ENCODE measurements around the gene SAG. TPM values are rescaled to one million over a fixed set of nuclear protein-coding genes. Genes with fewer than 3 reads are reported as not detected.

SAG gene
- total and polyA plus RNA-seq, 5 donors: not detected

DNA sequence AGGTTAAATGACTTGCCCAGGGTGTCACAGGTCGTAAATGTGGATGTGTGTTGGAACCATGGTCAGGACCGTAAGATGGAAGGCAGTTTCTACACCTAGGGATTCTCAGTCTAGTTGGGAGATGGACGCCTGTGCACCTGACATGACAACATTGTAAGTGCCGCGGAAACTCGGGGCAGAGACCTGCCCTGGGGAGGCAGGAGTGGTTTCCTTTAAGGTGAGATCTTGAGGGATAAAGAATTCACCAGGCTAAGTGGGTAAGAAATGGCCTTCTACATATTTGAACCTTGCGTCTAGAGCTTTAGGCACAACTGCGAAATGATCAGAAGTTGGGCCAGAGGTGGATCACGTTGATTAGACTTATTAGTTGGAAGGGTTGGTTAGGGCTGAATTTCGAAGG lies 48.3 kb downstream of the SAG start:
- DNase-seq (no peak), ATAC-seq (no peak)
- H3K9me3 ChIP-seq (ENCODE audit: control insufficient read depth, low read length): no peaks in the 10 kb centered on the region
- H3K27me3 ChIP-seq (ENCODE audit: control insufficient read depth, insufficient read depth): no peaks in the 10 kb centered on the region
- H3K4me1 ChIP-seq (ENCODE audit: control insufficient read depth, insufficient read depth, low read length): peaks cover 7% of the 10 kb centered on the region
- 97% methylated on average over 10 of the region's 10 CpGs for WGBS
- intact Hi-C loops (cut with DNase I): loop anchor here in 2 of 4 donors (5.0 to 10.0 kb wide), 2 partner anchors 86 to 89 kb away; no protein-coding TSS in a partner anchor
- H3K27ac ChIP-seq (ENCODE audit: low read length): no peak overlapping the region
- no peak overlapping the region for H3K4me3 ChIP-seq (ENCODE audit: low read length)

DNA sequence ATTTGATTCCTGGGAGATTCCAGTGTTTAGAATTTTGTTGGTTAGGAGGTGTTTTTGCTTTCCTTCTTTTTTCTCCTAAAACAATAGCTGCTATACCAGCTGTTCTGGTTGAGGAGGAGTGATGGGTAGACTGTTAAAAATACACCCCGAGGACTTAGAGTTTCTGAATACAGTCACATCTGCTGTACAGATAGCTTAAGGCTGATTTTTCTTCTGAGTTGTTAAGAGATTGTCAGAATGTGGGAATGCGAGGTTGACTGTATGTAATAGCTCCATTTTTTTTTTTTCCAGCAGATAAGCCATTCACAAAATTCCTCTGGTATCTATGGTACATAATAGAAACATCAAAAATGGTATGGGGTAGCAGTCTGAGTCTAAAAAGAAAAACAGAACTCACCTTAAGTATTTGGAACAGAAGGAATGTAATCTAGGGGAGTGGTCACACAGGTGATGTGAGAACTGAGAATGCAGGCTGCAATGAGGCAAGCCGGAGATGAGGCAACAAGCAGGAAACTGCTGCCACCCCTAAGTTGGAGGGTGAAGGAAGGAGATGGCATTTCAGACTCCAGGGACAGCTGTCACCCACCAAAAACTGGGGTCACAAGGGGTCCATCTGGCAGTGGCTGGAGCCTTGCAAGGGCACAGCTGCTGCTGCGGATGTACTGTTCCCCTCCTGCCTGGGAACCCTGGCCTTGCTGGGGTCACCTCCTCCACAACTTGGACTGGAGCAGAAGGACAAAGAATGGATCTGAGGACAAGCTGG lies 49.1 kb downstream of the SAG start:
- Histone ChIP-seq H3K27me3 (ENCODE audit: control insufficient read depth, insufficient read depth) (no peaks in the 10 kb centered on the region), H3K4me1 (ENCODE audit: control insufficient read depth, insufficient read depth, low read length) (peaks cover 7% of the 10 kb centered on the region), H3K4me3 (ENCODE audit: low read length) (no peak overlapping the region), H3K27ac (ENCODE audit: low read length) (no peak overlapping the region), H3K9me3 (ENCODE audit: control insufficient read depth, low read length) (no peaks in the 10 kb centered on the region)
- intact Hi-C loops (cut with DNase I): loop anchor here in 2 of 4 donors (5.0 to 10.0 kb wide), 2 partner anchors 86 to 88 kb away; no protein-coding TSS in a partner anchor
- no peak for ATAC-seq
- 62% methylated on average over 4 of the region's 4 CpGs for WGBS
- peak in 1 of 3 donors; percentile 36 for DNase-seq

DNA sequence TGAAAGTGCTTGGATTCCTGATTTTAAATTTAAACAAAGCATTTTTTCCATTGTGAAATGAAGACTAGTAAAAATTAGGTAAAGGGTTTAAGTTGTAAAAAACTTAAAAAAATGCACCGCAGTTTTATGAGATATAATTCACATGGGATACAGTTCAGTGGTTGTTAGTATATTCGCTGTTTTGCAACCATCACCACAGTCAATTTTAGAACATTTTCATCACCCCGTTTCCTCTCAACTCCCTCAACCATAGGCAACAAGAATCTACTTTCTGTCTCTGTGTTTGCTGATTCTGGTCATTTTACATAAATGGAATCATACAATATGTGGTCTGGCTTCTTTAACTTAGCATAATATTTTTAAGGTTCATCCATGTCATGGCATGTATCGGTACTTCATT lies 50.7 kb downstream of the SAG start:
- Histone ChIP-seq H3K4me3 (ENCODE audit: low read length) (no peak overlapping the region), H3K27me3 (ENCODE audit: control insufficient read depth, insufficient read depth) (no peaks in the 10 kb centered on the region), H3K4me1 (ENCODE audit: control insufficient read depth, insufficient read depth, low read length) (peaks cover 7% of the 10 kb centered on the region), H3K9me3 (ENCODE audit: control insufficient read depth, low read length) (no peaks in the 10 kb centered on the region), H3K27ac (ENCODE audit: low read length) (no peak overlapping the region)
- DNase-seq (no peak), ATAC-seq (no peak)
- intact Hi-C loops (cut with DNase I): loop anchor here in 2 of 4 donors (5.0 to 10.0 kb wide), 2 partner anchors 84 to 86 kb away; no protein-coding TSS in a partner anchor
- 71% methylated on average over 4 of the region's 4 CpGs for WGBS

- Histone ChIP-seq H3K27me3 (ENCODE audit: control insufficient read depth, insufficient read depth) (no peaks in the 10 kb centered on the region), H3K4me1 (ENCODE audit: control insufficient read depth, insufficient read depth, low read length) (peaks cover 6% of the 10 kb centered on the region), H3K9me3 (ENCODE audit: control insufficient read depth, low read length) (no peaks in the 10 kb centered on the region), H3K27ac (ENCODE audit: low read length) (no peak overlapping the region), H3K4me3 (ENCODE audit: low read length) (no peak overlapping the region)
- ATAC-seq (no peak), DNase-seq (no peak)
- WGBS: 70% methylated on average over 6 of the region's 6 CpGs
- intact Hi-C loops (cut with DNase I): loop anchor here in 2 of 4 donors (5.0 to 10.0 kb wide), 2 partner anchors 83 to 86 kb away; no protein-coding TSS in a partner anchor
These were observed 51.3 kb downstream of the SAG start for GRCh38 chr2:233358947-233359346.

DNA sequence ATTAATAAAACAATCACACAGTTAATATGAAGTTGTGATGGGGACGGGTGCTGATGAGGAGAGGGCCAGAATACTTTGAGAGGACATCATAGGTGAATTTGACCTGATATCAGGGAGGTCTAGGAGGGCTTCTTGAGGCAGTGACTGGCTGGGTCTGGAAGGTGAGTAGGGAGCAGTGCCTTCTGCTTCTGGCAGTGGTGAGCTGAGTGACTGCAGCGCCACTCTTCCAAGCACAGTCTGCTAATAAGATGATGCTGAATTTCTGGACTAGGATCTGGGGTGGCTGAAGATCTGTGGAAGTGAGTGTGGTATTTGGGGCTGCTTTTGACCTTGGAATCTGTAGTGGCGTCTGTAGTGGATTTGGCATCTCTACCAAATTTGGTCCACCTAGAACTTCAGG lies 52.2 kb downstream of the SAG start:
- no peak for DNase-seq
- Histone ChIP-seq H3K4me1 (ENCODE audit: control insufficient read depth, insufficient read depth, low read length) (peaks cover 6% of the 10 kb centered on the region), H3K9me3 (ENCODE audit: control insufficient read depth, low read length) (no peaks in the 10 kb centered on the region), H3K27ac (ENCODE audit: low read length) (no peak overlapping the region), H3K4me3 (ENCODE audit: low read length) (no peak overlapping the region), H3K27me3 (ENCODE audit: control insufficient read depth, insufficient read depth) (no peaks in the 10 kb centered on the region)
- ATAC-seq: no peak
- intact Hi-C loops (cut with DNase I): loop anchor here in 2 of 4 donors (5.0 to 10.0 kb wide), 2 partner anchors 82 to 85 kb away; no protein-coding TSS in a partner anchor
- WGBS: 94% methylated on average over 3 of the region's 3 CpGs

GRCh38 chr2:233360771-233361176 lies 53.2 kb downstream of the SAG start:
- H3K9me3 ChIP-seq (ENCODE audit: control insufficient read depth, low read length): no peaks in the 10 kb centered on the region
- ATAC-seq: peak; percentile 38 to 64
- no peak overlapping the region for H3K4me3 ChIP-seq (ENCODE audit: low read length)
- peak in 1 of 3 donors; percentile 57 for DNase-seq
- no peaks in the 10 kb centered on the region for H3K27me3 ChIP-seq (ENCODE audit: control insufficient read depth, insufficient read depth)
- peaks cover 5% of the 10 kb centered on the region for H3K4me1 ChIP-seq (ENCODE audit: control insufficient read depth, insufficient read depth, low read length)
- WGBS: 51% methylated on average over 4 of the region's 4 CpGs
- H3K27ac ChIP-seq (ENCODE audit: low read length): no peak overlapping the region
- intact Hi-C loops (cut with DNase I): no loop called here

DNA sequence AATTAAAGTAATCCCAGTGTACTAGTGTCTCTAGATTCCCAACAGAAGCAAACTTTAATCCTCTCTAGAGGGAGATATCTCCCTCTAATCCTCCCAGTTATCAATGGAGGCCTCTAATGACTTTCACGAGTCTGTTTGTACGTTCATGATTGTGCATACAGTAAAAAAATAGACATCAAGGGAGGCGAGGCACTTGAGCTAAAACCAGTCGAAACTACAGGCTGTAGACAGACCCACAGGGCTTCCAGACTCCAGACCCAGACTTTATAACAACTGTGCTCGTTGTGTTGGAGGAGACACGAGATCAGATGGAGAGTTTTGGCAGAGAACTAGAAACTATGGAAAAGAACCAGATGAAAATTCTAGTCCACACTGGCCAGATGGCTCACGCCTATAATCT lies 53.7 kb downstream of the SAG start:
- no peaks in the 10 kb centered on the region for H3K9me3 ChIP-seq (ENCODE audit: control insufficient read depth, low read length)
- intact Hi-C loops (cut with DNase I): no loop called here
- no peak overlapping the region for H3K27ac ChIP-seq (ENCODE audit: low read length)
- no peak overlapping the region for H3K4me3 ChIP-seq (ENCODE audit: low read length)
- ATAC-seq (peak in 1 of 2 donors; percentile 45), DNase-seq (no peak)
- peaks cover 2% of the 10 kb centered on the region for H3K4me1 ChIP-seq (ENCODE audit: control insufficient read depth, insufficient read depth, low read length)
- WGBS: 42% methylated on average over 7 of the region's 7 CpGs
- H3K27me3 ChIP-seq (ENCODE audit: control insufficient read depth, insufficient read depth): no peaks in the 10 kb centered on the region

DNA sequence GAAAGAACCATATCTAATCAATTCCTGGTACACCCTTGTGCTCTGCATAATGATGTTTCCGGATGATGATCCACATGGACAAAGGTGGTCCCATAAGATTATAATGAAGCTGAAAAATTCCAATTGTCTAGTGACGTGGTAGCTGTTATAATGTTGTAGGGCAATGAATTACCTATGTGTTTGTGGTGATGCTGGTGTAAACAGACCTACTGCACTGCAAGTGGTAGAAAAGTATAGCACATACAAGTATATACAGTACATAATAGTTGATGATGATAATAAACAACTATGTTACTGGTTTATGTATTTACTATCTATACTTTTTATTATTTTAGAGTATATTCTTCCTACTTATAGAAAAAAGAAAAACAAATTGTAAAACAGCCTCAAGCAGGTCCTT lies 55.1 kb downstream of the SAG start:
- Histone ChIP-seq H3K9me3 (ENCODE audit: control insufficient read depth, low read length) (no peaks in the 10 kb centered on the region), H3K4me1 (ENCODE audit: control insufficient read depth, insufficient read depth, low read length) (peaks cover 2% of the 10 kb centered on the region), H3K4me3 (ENCODE audit: low read length) (no peak overlapping the region), H3K27ac (ENCODE audit: low read length) (no peak overlapping the region), H3K27me3 (ENCODE audit: control insufficient read depth, insufficient read depth) (no peaks in the 10 kb centered on the region)
- DNase-seq (no peak), ATAC-seq (no peak)
- 73% methylated on average over 2 of the region's 2 CpGs for WGBS
- intact Hi-C loops (cut with DNase I): no loop called here

- Histone ChIP-seq H3K4me3 (ENCODE audit: low read length) (no peak overlapping the region), H3K4me1 (ENCODE audit: control insufficient read depth, insufficient read depth, low read length) (peaks cover 2% of the 10 kb centered on the region), H3K9me3 (ENCODE audit: control insufficient read depth, low read length) (no peaks in the 10 kb centered on the region), H3K27ac (ENCODE audit: low read length) (no peak overlapping the region), H3K27me3 (ENCODE audit: control insufficient read depth, insufficient read depth) (no peaks in the 10 kb centered on the region)
- intact Hi-C loops (cut with DNase I): no loop called here
- DNase-seq (no peak), ATAC-seq (no peak)
- 96% methylated on average over 6 of the region's 6 CpGs for WGBS
These were observed 56.2 kb downstream of the SAG start for GRCh38 chr2:233363744-233364235.

- Histone ChIP-seq H3K27me3 (ENCODE audit: control insufficient read depth, insufficient read depth) (no peaks in the 10 kb centered on the region), H3K27ac (ENCODE audit: low read length) (no peak overlapping the region), H3K4me1 (ENCODE audit: control insufficient read depth, insufficient read depth, low read length) (no peaks in the 10 kb centered on the region), H3K4me3 (ENCODE audit: low read length) (no peak overlapping the region), H3K9me3 (ENCODE audit: control insufficient read depth, low read length) (no peaks in the 10 kb centered on the region)
- ATAC-seq (no peak), DNase-seq (no peak)
- 89% methylated on average over 6 of the region's 6 CpGs for WGBS
- intact Hi-C loops (cut with DNase I): no loop called here
These were observed 58.4 kb downstream of the SAG start for GRCh38 chr2:233365861-233366520.

GRCh38 chr2:233367586-233367985 lies 60.0 kb downstream of the SAG start:
- WGBS: 84% methylated on average over 3 of the region's 3 CpGs
- intact Hi-C loops (cut with DNase I): no loop called here

More at GRCh38 chr2:233367586-233367985, 60.0 kb downstream of the SAG start:
- no peaks in the 10 kb centered on the region for H3K27me3 ChIP-seq (ENCODE audit: control insufficient read depth, insufficient read depth)
- H3K27ac ChIP-seq (ENCODE audit: low read length): no peak overlapping the region
- DNase-seq (no peak), ATAC-seq (no peak)
- no peaks in the 10 kb centered on the region for H3K4me1 ChIP-seq (ENCODE audit: control insufficient read depth, insufficient read depth, low read length)
- no peak overlapping the region for H3K4me3 ChIP-seq (ENCODE audit: low read length)
- H3K9me3 ChIP-seq (ENCODE audit: control insufficient read depth, low read length): no peaks in the 10 kb centered on the region
